Measurements from ENCODE around the gene INSYN1.

Gene INSYN1

GRCh38 chr15:73696641-73697001, 56.5 kb downstream of the INSYN1 start:
- H3K27me3 ChIP-seq (ENCODE audit: control insufficient read depth in 5 of 5, insufficient read depth in 4 of 5, low read length in 5 of 5): no peaks in the 10 kb centered on the region
- peak overlapping the region; percentile 41 for H3K27ac ChIP-seq (ENCODE audit: low read depth, low read length)
- H3K9ac ChIP-seq (ENCODE audit: low read length in 5 of 5): peak overlapping the region in 1 of 5 donors; percentile 50
- H3K4me3 ChIP-seq (ENCODE audit: low read depth in 1 of 5, low read length in 5 of 5): peak overlapping the region in 1 of 5 donors; percentile 11
- no peaks in the 10 kb centered on the region for H3K9me3 ChIP-seq (ENCODE audit: control insufficient read depth in 5 of 5, low read length in 5 of 5)
- H3K4me1 ChIP-seq (ENCODE audit: control insufficient read depth in 5 of 5, insufficient read depth in 5 of 5, low read length in 5 of 5): peaks cover 18 to 50% (median 47%) of the 10 kb centered on the region in 5 donors
- peaks cover 0 to 23% (median 2%) of the 10 kb centered on the region in 5 donors for H3K36me3 ChIP-seq (ENCODE audit: control insufficient read depth in 5 of 5, insufficient read depth in 5 of 5, low read length in 5 of 5)

- Histone ChIP-seq H3K27me3 (ENCODE audit: control insufficient read depth in 5 of 5, insufficient read depth in 4 of 5, low read length in 5 of 5) (no peaks in the 10 kb centered on the region), H3K9me3 (ENCODE audit: control insufficient read depth in 5 of 5, low read length in 5 of 5) (no peaks in the 10 kb centered on the region), H3K27ac (ENCODE audit: low read depth, low read length) (peak overlapping the region; percentile 41), H3K4me3 (ENCODE audit: low read depth in 1 of 5, low read length in 5 of 5) (no peak overlapping the region), H3K4me1 (ENCODE audit: control insufficient read depth in 5 of 5, insufficient read depth in 5 of 5, low read length in 5 of 5) (peaks cover 23 to 56% (median 53%) of the 10 kb centered on the region in 5 donors), H3K36me3 (ENCODE audit: control insufficient read depth in 5 of 5, insufficient read depth in 5 of 5, low read length in 5 of 5) (peaks cover 0 to 20% (median 2%) of the 10 kb centered on the region in 5 donors), H3K9ac (ENCODE audit: low read length in 5 of 5) (peak overlapping the region in 1 of 5 donors; percentile 50)
These were observed 57.1 kb downstream of the INSYN1 start for GRCh38 chr15:73695773-73696640.

GRCh38 chr15:73694419-73694818, 58.7 kb downstream of the INSYN1 start:
- no peaks in the 10 kb centered on the region for H3K27me3 ChIP-seq (ENCODE audit: control insufficient read depth in 5 of 5, insufficient read depth in 4 of 5, low read length in 5 of 5)
- H3K27ac ChIP-seq (ENCODE audit: low read depth, low read length): no peak overlapping the region
- H3K4me1 ChIP-seq (ENCODE audit: control insufficient read depth in 5 of 5, insufficient read depth in 5 of 5, low read length in 5 of 5): peaks cover 24 to 71% (median 61%) of the 10 kb centered on the region in 5 donors
- H3K36me3 ChIP-seq (ENCODE audit: control insufficient read depth in 5 of 5, insufficient read depth in 5 of 5, low read length in 5 of 5): peaks cover 0 to 12% (median under 1%) of the 10 kb centered on the region in 5 donors
- no peaks in the 10 kb centered on the region for H3K9me3 ChIP-seq (ENCODE audit: control insufficient read depth in 5 of 5, low read length in 5 of 5)
- peak overlapping the region in 2 of 5 donors; percentile 7 to 20 for H3K9ac ChIP-seq (ENCODE audit: low read length in 5 of 5)
- H3K4me3 ChIP-seq (ENCODE audit: low read depth in 1 of 5, low read length in 5 of 5): no peak overlapping the region

- no peak overlapping the region for H3K4me3 ChIP-seq (ENCODE audit: low read depth in 1 of 5, low read length in 5 of 5)
- H3K9me3 ChIP-seq (ENCODE audit: control insufficient read depth in 5 of 5, low read length in 5 of 5): no peaks in the 10 kb centered on the region
- H3K36me3 ChIP-seq (ENCODE audit: control insufficient read depth in 5 of 5, insufficient read depth in 5 of 5, low read length in 5 of 5): no peaks in the 10 kb centered on the region
- no peaks in the 10 kb centered on the region for H3K27me3 ChIP-seq (ENCODE audit: control insufficient read depth in 5 of 5, insufficient read depth in 4 of 5, low read length in 5 of 5)
- H3K27ac ChIP-seq (ENCODE audit: low read depth, low read length): peak overlapping the region; percentile 26
- peaks cover 22 to 84% (median 76%) of the 10 kb centered on the region in 5 donors for H3K4me1 ChIP-seq (ENCODE audit: control insufficient read depth in 5 of 5, insufficient read depth in 5 of 5, low read length in 5 of 5)
- H3K9ac ChIP-seq (ENCODE audit: low read length in 5 of 5): peak overlapping the region in 1 of 5 donors; percentile 27
These were observed 61.8 kb downstream of the INSYN1 start for GRCh38 chr15:73691396-73691795.

GRCh38 chr15:73688455-73688854, 64.7 kb downstream of the INSYN1 start:
- Histone ChIP-seq H3K9ac (ENCODE audit: low read length in 5 of 5) (peak overlapping the region in 3 of 5 donors; percentile 1 to 43 (median 31)), H3K9me3 (ENCODE audit: control insufficient read depth in 5 of 5, low read length in 5 of 5) (no peaks in the 10 kb centered on the region), H3K36me3 (ENCODE audit: control insufficient read depth in 5 of 5, insufficient read depth in 5 of 5, low read length in 5 of 5) (no peaks in the 10 kb centered on the region), H3K27ac (ENCODE audit: low read depth, low read length) (peak overlapping the region; percentile 87), H3K4me3 (ENCODE audit: low read depth in 1 of 5, low read length in 5 of 5) (peak overlapping the region in 1 of 5 donors; percentile 19), H3K27me3 (ENCODE audit: control insufficient read depth in 5 of 5, insufficient read depth in 4 of 5, low read length in 5 of 5) (no peaks in the 10 kb centered on the region), H3K4me1 (ENCODE audit: control insufficient read depth in 5 of 5, insufficient read depth in 5 of 5, low read length in 5 of 5) (peaks cover 14 to 81% (median 71%) of the 10 kb centered on the region in 5 donors)

- H3K9me3 ChIP-seq (ENCODE audit: control insufficient read depth in 5 of 5, low read length in 5 of 5): no peaks in the 10 kb centered on the region
- peak overlapping the region in 1 of 5 donors; percentile 19 for H3K4me3 ChIP-seq (ENCODE audit: low read depth in 1 of 5, low read length in 5 of 5)
- peak overlapping the region in 3 of 5 donors; percentile 20 to 52 (median 47) for H3K9ac ChIP-seq (ENCODE audit: low read length in 5 of 5)
- H3K36me3 ChIP-seq (ENCODE audit: control insufficient read depth in 5 of 5, insufficient read depth in 5 of 5, low read length in 5 of 5): no peaks in the 10 kb centered on the region
- no peaks in the 10 kb centered on the region for H3K27me3 ChIP-seq (ENCODE audit: control insufficient read depth in 5 of 5, insufficient read depth in 4 of 5, low read length in 5 of 5)
- H3K27ac ChIP-seq (ENCODE audit: low read depth, low read length): peak overlapping the region; percentile 87
- peaks cover 14 to 88% (median 74%) of the 10 kb centered on the region in 5 donors for H3K4me1 ChIP-seq (ENCODE audit: control insufficient read depth in 5 of 5, insufficient read depth in 5 of 5, low read length in 5 of 5)
These were observed 65.8 kb downstream of the INSYN1 start for GRCh38 chr15:73687351-73687750.

- Histone ChIP-seq H3K9me3 (ENCODE audit: control insufficient read depth in 5 of 5, low read length in 5 of 5) (no peaks in the 10 kb centered on the region), H3K27me3 (ENCODE audit: control insufficient read depth in 5 of 5, insufficient read depth in 4 of 5, low read length in 5 of 5) (no peaks in the 10 kb centered on the region), H3K27ac (ENCODE audit: low read depth, low read length) (peak overlapping the region; percentile 87), H3K9ac (ENCODE audit: low read length in 5 of 5) (peak overlapping the region in 1 of 5 donors; percentile 86), H3K36me3 (ENCODE audit: control insufficient read depth in 5 of 5, insufficient read depth in 5 of 5, low read length in 5 of 5) (no peaks in the 10 kb centered on the region), H3K4me3 (ENCODE audit: low read depth in 1 of 5, low read length in 5 of 5) (peak overlapping the region in 3 of 5 donors; percentile 64 to 73 (median 69)), H3K4me1 (ENCODE audit: control insufficient read depth in 5 of 5, insufficient read depth in 5 of 5, low read length in 5 of 5) (peaks cover 14 to 90% (median 72%) of the 10 kb centered on the region in 5 donors)
These were observed 66.3 kb downstream of the INSYN1 start for GRCh38 chr15:73686781-73687256.

- Histone ChIP-seq H3K4me3 (ENCODE audit: low read depth in 1 of 5, low read length in 5 of 5) (peak overlapping the region; percentile 64 to 85 (median 73)), H3K9ac (ENCODE audit: low read length in 5 of 5) (peak overlapping the region in 4 of 5 donors; percentile 2 to 86 (median 60)), H3K9me3 (ENCODE audit: control insufficient read depth in 5 of 5, low read length in 5 of 5) (no peaks in the 10 kb centered on the region), H3K4me1 (ENCODE audit: control insufficient read depth in 5 of 5, insufficient read depth in 5 of 5, low read length in 5 of 5) (peaks cover 9 to 83% (median 63%) of the 10 kb centered on the region in 5 donors), H3K36me3 (ENCODE audit: control insufficient read depth in 5 of 5, insufficient read depth in 5 of 5, low read length in 5 of 5) (no peaks in the 10 kb centered on the region), H3K27me3 (ENCODE audit: control insufficient read depth in 5 of 5, insufficient read depth in 4 of 5, low read length in 5 of 5) (no peaks in the 10 kb centered on the region), H3K27ac (ENCODE audit: low read depth, low read length) (peak overlapping the region; percentile 87)
These were observed 67.2 kb downstream of the INSYN1 start for GRCh38 chr15:73685981-73686380.
